Brain microvascular endothelial cell (primary cell): ENCODE data around the gene IPO8.
"Not testable (repeated sequence)": the region's sequence is repeated elsewhere in the genome, so short reads cannot be mapped to it uniquely, and the experiment has no call there.

Source experiments
- DNase-seq: peaks from one replicate; pipeline ENCODE4 v3.0.0-alpha.2; 2020
- H3K27ac ChIP-seq: fragments of 250-450 bp; sonication (Bioruptor Pico); 2 replicates; pipeline ENCODE4 v1.5.1; 2020; ENCODE audit warnings: mild to moderate bottlenecking, moderate library complexity
- H3K27me3 ChIP-seq: fragments of 250-450 bp; sonication (Bioruptor Pico); replicated peaks from 2 replicates; pipeline ENCODE4 v1.5.1; 2020; ENCODE audit warnings: mild to moderate bottlenecking
- H3K36me3 ChIP-seq: fragments of 250-450 bp; sonication (Bioruptor Pico); replicated peaks from 2 replicates; pipeline ENCODE4 v1.5.1; 2020; ENCODE audit warnings: mild to moderate bottlenecking
- H3K4me3 ChIP-seq: 2 replicates; pipeline ENCODE4 v1.5.1; 2011; ENCODE audit warnings: low read depth, mild to moderate bottlenecking, control low read depth, low read length, moderate library complexity
- CTCF ChIP-seq: IDR thresholded peaks from 2 replicates; pipeline ENCODE4 v1.5.1; 2011; ENCODE audit warnings: low read depth, mild to moderate bottlenecking, moderate library complexity, low read length, control low read depth, inconsistent platforms; ENCODE audit errors: missing control alignments
- in situ Hi-C: cut with HindIII; loops from 2 replicates; pipeline ENCODE4 v1.10.0; 2017; ENCODE audit warnings: low sequenced_read_pairs, low pct_ligation_motif_present

The IPO8 gene

GRCh38 chr12:30624009-30624408 lies 71.7 kb downstream of the IPO8 start:
- H3K27me3 ChIP-seq = no peaks in the 10 kb centered on the region
- no peak for TF ChIP-seq CTCF
- no peak for DNase-seq
- H3K27ac ChIP-seq = no peak overlapping the region
- H3K4me3 ChIP-seq = no peak overlapping the region
- H3K36me3 ChIP-seq = no peaks in the 10 kb centered on the region
- in situ Hi-C loops = no loop called here

- in situ Hi-C loops = no loop called here
- peak; percentile 45 for DNase-seq
- H3K4me3 ChIP-seq = no peak overlapping the region
- H3K36me3 ChIP-seq = no peaks in the 10 kb centered on the region
- TF ChIP-seq CTCF = no peak
- no peak overlapping the region for H3K27ac ChIP-seq
- H3K27me3 ChIP-seq = no peaks in the 10 kb centered on the region
These were observed 73.2 kb downstream of the IPO8 start for GRCh38 chr12:30622509-30622908.

GRCh38 chr12:30621663-30622241 lies 73.9 kb downstream of the IPO8 start:
- H3K36me3 ChIP-seq, H3K27ac ChIP-seq, DNase-seq, H3K27me3 ChIP-seq, in situ Hi-C loops, H3K4me3 ChIP-seq: not testable (repeated sequence)

- in situ Hi-C loops = no loop called here
- Histone ChIP-seq H3K36me3 (no peaks in the 10 kb centered on the region), H3K27ac (no peak overlapping the region), H3K4me3 (no peak overlapping the region), H3K27me3 (no peaks in the 10 kb centered on the region)
- no peak for TF ChIP-seq CTCF
- DNase-seq = no peak
These were observed 78.2 kb downstream of the IPO8 start for GRCh38 chr12:30617346-30618016.

- Histone ChIP-seq H3K4me3 (no peak overlapping the region), H3K27ac (no peak overlapping the region), H3K27me3 (no peaks in the 10 kb centered on the region), H3K36me3 (no peaks in the 10 kb centered on the region)
- TF ChIP-seq CTCF = no peak
- in situ Hi-C loops = no loop called here
- no peak for DNase-seq
These were observed 81.6 kb downstream of the IPO8 start for GRCh38 chr12:30614031-30614430.

- no peaks in the 10 kb centered on the region for H3K27me3 ChIP-seq
- peak; percentile 55 for DNase-seq
- no peaks in the 10 kb centered on the region for H3K36me3 ChIP-seq
- in situ Hi-C loops = no loop called here
- H3K27ac ChIP-seq = peak overlapping the region; percentile 22
- no peak overlapping the region for H3K4me3 ChIP-seq
- TF ChIP-seq CTCF = no peak
These were observed 82.4 kb downstream of the IPO8 start for GRCh38 chr12:30613119-30613830.
